M059J (cell line): ENCODE data around the gene CENPX. TPM values are rescaled to one million over a fixed set of nuclear protein-coding genes. Genes with fewer than 3 reads are reported as not detected.

Experiments
- DNase-seq: peaks from one replicate; pipeline ENCODE4 v3.0.0-alpha.2; 2012; ENCODE audit warnings: low read depth
- total RNA-seq: library from RNA; depleted of rRNA; stranded (reverse); fragments of >200 nt; shearing (Covaris generic); gene quantifications from 2 replicates; pipeline ENCODE4 v1.2.3, GENCODE V29; 2014; rRNA removed

The CENPX gene
- total RNA-seq, 1 experiment from 2014 or later: 155 TPM

DNA sequence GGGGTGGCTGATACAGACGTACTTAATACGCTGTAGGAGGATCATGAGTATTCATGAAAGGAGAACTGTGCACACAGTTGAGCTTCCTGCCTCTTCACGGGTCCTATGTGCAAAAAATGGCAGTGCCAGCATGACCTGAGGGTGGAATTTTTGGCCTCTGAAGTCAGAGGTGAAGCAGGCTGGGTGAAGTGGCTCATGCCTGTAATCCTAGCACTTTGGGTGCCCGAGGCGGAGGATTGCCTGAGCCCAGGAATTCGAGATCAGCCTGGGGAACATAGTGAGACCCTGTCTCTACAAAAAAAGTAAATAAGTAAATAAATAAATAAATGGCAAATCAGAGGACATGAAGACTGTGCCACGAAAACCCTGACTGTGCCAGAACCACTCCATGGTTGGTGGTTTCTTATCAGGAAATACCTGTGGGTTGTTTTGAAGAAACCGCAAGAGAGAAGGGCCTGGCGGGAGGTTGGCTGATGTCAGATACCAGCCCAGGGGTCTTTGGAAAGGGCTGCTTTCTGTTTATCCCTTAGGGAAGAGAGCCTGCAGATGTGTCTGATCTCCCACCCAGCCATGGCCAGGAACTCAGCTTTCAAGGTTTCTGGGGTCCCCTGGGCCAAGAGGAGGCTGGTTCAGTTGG is 41.9 kb downstream of the CENPX start:
- peak; percentile 85 for DNase-seq

DNA sequence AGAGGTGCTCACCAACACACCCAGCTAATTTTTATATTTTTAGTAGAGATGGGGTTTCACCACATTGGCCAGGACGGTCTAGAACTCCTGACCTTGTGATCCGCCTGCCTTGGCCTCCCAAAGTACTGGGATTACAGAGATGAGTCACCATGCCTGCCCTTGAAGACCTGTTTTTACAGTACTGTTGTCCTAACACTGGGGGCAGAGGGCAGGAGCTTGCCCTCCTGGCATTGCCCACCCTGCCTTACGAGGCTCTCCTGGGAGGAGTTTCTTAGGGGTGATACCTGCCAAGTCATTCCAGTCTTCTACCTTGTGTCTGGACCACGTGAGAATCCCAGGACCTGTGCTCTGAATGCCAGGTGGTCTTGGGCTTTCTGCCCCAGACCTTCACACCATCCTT is 42.6 kb downstream of the CENPX start:
- no peak for DNase-seq

DNA sequence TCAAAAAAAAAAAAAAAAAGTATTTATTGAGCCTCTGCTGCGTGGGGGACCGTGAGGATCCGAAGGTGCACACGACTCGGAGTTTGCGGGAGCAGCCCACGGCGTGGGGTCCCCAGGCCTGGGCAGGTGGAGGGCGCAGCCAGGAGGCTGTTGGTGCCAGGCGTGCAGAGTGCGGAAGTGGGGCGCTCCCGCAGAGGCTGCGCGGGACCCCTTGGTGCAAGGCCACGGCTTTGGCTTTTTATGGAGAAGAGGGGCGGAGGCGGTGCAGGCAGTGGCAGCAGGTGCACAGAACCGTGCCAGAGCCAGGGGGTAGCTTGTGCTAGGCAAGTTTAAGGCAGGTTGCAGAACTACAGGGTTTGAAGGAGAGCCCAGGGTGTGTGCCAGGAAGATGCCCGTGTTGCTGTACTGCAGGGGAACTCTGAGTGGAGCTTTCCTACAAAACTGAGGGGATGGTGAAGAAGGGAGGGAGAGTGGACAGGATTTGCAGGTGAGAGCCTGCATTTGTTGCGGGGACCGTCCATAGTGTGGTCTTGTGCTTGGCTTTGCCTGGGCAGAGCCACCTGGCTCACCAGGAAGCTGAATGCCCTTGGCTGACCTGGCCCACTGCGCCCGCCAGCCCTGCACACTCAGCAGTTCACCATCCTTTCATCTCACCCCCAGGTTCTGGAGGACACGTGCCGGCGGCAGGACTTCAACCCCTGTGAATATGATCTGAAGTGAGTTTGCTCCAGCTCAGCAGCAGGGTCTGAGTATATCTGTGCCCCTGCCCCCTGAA is 44.0 kb downstream of the CENPX start:
- no peak for DNase-seq

DNA sequence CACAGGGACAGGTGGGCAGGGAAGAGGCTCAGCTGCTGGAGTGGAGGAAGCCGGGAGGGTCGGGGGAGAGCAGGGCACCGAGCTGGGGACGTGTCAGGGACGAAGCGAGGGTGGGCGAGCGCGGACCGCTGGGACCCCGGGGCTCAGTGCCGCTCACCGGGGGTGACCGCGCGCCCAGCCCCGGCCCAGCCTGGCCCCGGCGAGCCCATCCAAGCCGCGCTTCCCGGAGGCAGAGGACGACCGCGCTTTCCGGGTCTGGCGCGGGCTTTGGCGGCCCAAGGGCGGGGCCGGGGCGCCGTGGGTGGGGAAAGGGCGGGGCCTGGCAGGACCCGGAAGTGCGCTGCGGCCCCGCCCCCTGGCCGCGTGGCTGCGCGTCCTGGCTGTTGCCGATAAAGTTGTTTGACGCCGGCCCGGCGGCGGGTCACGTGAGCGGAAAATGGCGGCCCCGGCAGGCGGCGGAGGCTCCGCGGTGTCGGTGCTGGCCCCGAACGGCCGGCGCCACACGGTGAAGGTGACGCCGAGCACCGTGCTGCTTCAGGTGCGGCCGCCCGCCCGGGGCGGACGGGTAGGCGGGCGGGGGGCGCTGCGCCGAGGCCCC is 45.4 kb downstream of the CENPX start, which contains the start of gene ASPSCR1:
TSS of gene ASPSCR1 (plus strand) at position 419 of the 598 bp plus-strand sequence. CDS start at position 437, 18 bp downstream.
- DNase-seq: peak; percentile 80

DNA sequence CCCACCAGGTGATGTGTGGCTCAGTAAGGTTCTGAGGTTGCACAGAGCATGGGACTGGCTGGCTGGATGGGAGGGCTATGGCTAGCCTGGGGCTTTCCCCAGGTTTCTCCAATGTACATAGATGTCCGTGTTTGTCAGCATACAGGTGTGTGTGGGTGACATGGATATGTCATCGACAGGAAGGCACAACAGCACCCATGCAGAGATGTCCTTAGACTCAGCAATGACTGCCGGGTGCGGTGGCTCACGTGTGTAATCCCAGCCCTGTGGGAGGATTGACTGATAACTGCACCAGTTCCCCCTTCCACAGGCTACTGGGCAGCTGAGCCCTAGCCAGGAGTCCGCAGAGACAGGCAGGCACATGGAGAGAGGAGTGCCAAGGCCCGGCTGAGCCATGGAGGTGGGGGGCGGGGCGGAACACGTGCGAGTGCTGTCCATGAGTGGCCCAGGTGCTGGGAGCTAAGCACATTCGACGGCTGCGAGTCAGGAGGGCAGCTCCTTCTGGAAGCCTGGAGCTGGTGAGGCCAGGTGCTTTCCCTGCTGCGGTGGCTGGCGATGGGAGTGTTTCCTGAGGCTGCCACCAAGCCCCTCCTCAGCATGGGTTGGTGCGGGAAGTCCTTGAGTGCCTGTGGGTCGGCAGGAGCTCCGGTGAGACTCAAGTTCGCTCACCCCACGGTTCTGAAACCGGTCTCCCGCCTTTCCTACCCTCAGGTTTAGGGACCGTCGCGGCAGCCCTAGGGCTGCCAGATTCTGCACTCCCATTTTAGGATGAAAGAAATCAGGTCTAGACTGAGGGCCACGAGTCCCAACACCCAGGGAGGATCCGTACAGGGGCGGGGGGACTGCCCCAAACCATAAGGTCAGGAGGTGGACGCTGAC is 46.1 kb downstream of the CENPX start:
- peak; percentile 34 for DNase-seq

DNA sequence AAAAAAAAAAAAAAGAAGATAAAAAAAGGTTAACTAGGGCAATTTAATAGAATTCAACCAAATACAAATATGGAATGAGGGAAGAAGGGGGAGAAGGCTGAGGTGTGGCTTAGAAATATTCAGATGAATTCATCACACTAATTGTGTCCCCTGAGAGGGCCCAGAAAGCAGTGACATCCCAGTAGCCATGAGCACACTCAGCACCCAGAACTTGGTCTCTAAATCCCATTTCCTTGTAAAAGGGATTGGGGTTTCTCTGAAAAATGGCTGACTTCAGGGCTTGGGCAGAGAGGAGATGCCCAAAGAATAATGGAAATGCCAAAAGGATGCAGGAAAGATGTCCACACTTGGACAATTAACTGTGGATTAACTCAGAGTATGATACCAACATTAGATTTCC is 49.2 kb downstream of the CENPX start:
- no peak for DNase-seq

DNA sequence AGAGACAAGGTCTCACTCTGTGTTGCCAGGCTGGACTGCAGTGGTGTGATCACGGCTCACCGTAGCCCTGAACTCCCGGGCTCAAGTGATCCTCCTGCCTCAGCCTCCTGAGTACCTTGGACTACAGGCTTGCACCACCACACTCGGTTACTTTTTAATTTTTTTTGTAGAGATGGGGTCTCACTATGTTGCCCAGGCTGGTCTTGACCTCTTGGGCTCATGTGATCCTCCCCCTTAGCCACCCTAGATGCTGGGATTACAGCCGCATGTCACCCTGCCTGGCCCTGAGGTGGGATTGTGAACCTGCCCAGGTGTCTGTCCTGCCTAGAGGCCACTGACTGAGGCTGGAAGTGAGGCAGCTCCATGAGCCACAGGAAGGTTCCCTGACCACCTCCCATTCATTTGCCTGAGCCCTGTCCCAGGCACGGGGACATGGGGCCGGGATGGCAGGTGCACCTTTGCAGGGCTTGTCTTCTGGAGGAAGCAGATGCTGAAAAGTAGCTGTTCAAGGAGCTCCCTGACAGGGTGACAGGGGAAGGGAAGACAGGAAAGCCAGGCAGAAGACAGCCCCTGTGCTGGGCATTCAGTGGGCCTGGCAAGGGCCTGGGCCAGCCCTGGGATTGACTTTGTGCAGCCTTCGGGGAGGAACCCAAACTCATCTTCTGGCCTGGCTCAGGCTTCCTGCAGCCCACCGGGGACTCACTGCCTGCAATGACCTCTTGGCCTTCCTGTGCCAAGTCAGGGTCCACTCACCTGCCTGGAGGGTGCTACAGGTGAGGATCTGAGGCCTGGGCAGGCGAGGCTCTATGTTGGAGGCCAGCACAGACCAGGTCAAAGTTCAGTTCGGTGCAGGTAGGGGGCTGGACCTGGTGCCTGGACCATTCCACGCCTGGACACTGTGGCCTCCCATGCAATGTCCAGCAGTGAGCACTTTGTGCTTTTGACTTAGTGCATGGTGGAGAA is 53.5 kb downstream of the CENPX start:
- DNase-seq: no peak

Other genes starting within 250 kb of the CENPX start
- not detected in 2 replicates for gene GCGR, start 218.7 kb downstream of the CENPX start, total RNA-seq
- 40.2 and 58.3 TPM in 2 replicates for gene MCRIP1, start 189.6 kb downstream of the CENPX start, total RNA-seq
- gene PPP1R27, start 187.8 kb downstream of the CENPX start, total RNA-seq: not detected in 2 replicates
- gene P4HB, start 162.3 kb downstream of the CENPX start, total RNA-seq: 1,409 and 1,513 TPM in 2 replicates
- 124 and 207 TPM in 2 replicates for gene ARHGDIA, start 151.5 kb downstream of the CENPX start, total RNA-seq
- 184 and 197 TPM in 2 replicates for gene ALYREF, start 131.3 kb downstream of the CENPX start, total RNA-seq
- 201 and 233 TPM in 2 replicates for gene ANAPC11, start 131.2 kb downstream of the CENPX start, total RNA-seq
- gene NPB, start 120.6 kb downstream of the CENPX start, total RNA-seq: 0.44 and 0.59 TPM in 2 replicates
- 36.0 and 43.4 TPM in 2 replicates for gene PCYT2, start 111.5 kb downstream of the CENPX start, total RNA-seq
- gene SIRT7, start 104.7 kb downstream of the CENPX start, total RNA-seq: 13.5 and 22.0 TPM in 2 replicates
- 8.1 and 15.1 TPM in 2 replicates for gene MAFG, start 95.1 kb downstream of the CENPX start, total RNA-seq
- gene PYCR1, start 85.6 kb downstream of the CENPX start, total RNA-seq: 57.5 and 80.8 TPM in 2 replicates
- gene MYADML2, start 75.6 kb downstream of the CENPX start, total RNA-seq: not detected in 2 replicates
- 3.0 and 3.2 TPM in 2 replicates for gene NOTUM, start 61.7 kb downstream of the CENPX start, total RNA-seq
- gene ASPSCR1, start 45.2 kb downstream of the CENPX start, total RNA-seq: 27.4 and 33.0 TPM in 2 replicates
- 6.2 and 20.8 TPM in 2 replicates for gene LRRC45, start 427 bp upstream of the CENPX start, total RNA-seq
- 16.4 and 19.8 TPM in 2 replicates for gene RAC3, start 8.8 kb upstream of the CENPX start, total RNA-seq
- 81.6 and 117 TPM in 2 replicates for gene DCXR, start 14.8 kb upstream of the CENPX start, total RNA-seq
- 8.4 and 18.6 TPM in 2 replicates for gene RFNG, start 28.9 kb upstream of the CENPX start, total RNA-seq
- 136 and 137 TPM in 2 replicates for gene GPS1, start 29.0 kb upstream of the CENPX start, total RNA-seq
- gene DUS1L, start 42.9 kb upstream of the CENPX start, total RNA-seq: 50.9 and 72.4 TPM in 2 replicates
- gene FASN, start 75.4 kb upstream of the CENPX start, total RNA-seq: 50.8 and 90.9 TPM in 2 replicates
- 0.91 and 3.4 TPM in 2 replicates for gene CCDC57, start 190.0 kb upstream of the CENPX start, total RNA-seq
- 48.1 and 84.8 TPM in 2 replicates for gene SLC16A3, start 206.2 kb upstream of the CENPX start, total RNA-seq